HG02763 (cell line): ENCODE measurements around the gene MACROD2.
"Not testable (repeated sequence)": the region's sequence is repeated elsewhere in the genome, so short reads cannot be mapped to it uniquely, and the experiment has no call there.

Experiments used
- ATAC-seq: cut with Tn5 transposase; IDR thresholded peaks from one replicate; pipeline ENCODE4 v1.9.1; 2021; ENCODE audit warnings: mild to moderate bottlenecking, moderate library complexity; ENCODE audit not compliant: unreplicated experiment

The MACROD2 gene

DNA sequence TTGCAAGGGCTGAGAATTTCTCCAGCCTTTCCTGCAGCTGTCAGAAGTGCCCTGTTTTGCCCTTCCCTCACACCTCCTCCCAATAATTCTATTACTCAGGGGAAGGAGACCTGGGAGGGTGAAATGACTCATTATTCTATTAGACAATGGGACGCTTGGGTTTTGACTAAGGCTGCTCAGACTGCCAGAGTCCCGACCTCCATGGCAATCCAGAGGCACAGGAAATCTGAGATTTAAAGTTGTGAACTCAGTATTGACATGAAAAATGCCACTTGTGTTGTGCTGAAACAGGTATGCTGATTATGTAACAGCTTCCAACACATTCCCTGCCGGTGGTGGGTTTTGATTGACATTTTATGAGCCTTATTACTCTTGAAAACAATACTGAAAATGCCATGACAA lies 967.9 kb downstream of the MACROD2 start:
- no peak for ATAC-seq

DNA sequence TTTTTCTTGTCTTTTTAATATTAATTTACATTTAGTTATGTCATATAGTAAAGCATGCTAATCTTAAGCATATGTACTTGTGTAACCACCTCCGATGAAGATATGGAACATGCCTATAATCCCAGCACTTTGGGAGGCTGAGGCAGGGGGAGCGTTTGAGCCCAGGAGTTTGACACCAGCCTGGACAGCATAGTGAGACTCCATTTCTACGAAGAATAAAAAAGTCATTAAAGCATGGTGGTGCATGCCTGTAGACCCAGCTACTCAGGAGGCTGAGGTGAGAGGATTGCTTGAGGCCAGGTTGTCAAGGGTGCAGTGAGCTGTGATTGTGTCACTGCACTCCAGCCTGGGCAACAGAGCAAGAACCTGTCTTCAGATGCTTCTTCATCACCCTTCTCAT lies 970.9 kb downstream of the MACROD2 start:
- ATAC-seq: no peak

- no peak for ATAC-seq
Observed at GRCh38 chr20:14966808-14967207, 971.5 kb downstream of the MACROD2 start.

DNA sequence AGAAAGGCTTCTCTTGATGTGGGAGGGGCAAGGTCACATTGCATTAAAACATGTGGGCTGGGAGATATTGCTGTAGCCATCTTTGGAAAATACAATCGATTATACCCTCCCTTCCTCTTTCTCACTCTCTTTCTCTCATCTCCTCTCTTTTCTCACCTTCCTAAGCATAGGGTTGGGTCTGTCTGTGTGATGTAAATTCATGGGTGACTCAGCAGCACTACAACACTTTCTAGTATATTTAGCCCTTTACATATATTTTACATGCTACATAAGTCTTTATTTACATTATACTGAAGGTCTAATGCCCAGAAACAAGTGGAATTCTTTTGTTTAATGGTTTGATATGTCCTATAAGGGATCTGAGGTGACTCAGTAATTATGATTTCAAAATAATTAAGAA lies 976.9 kb downstream of the MACROD2 start:
- no peak for ATAC-seq

- no peak for ATAC-seq
Observed at GRCh38 chr20:14972690-14973089, 977.4 kb downstream of the MACROD2 start.

- no peak for ATAC-seq
Observed at GRCh38 chr20:14979453-14979986, 984.2 kb downstream of the MACROD2 start.

GRCh38 chr20:14981486-14981885 lies 986.2 kb downstream of the MACROD2 start:
- not testable (repeated sequence) for ATAC-seq

DNA sequence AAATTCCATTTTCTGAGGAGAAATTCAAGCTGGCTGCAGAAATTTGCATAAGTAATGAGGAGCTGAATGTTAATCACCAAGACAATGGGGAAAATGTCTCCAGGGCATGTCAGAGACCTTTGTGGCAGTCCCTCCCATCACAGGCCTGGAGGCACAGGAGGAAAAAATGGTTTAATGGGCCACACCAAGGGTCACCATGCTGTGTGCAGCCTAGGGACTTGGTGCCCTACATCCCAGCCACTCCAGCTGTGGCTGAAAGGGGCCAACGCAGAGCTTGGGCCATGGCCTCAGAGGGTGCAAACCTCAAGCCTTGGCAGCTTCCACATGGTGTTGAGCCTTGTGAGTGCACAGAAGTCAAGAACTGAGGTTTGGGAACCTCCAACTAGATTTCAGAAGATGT lies 987.0 kb downstream of the MACROD2 start:
- not testable (repeated sequence) for ATAC-seq

GRCh38 chr20:14984305-14984704 lies 989.0 kb downstream of the MACROD2 start:
- ATAC-seq: no peak

DNA sequence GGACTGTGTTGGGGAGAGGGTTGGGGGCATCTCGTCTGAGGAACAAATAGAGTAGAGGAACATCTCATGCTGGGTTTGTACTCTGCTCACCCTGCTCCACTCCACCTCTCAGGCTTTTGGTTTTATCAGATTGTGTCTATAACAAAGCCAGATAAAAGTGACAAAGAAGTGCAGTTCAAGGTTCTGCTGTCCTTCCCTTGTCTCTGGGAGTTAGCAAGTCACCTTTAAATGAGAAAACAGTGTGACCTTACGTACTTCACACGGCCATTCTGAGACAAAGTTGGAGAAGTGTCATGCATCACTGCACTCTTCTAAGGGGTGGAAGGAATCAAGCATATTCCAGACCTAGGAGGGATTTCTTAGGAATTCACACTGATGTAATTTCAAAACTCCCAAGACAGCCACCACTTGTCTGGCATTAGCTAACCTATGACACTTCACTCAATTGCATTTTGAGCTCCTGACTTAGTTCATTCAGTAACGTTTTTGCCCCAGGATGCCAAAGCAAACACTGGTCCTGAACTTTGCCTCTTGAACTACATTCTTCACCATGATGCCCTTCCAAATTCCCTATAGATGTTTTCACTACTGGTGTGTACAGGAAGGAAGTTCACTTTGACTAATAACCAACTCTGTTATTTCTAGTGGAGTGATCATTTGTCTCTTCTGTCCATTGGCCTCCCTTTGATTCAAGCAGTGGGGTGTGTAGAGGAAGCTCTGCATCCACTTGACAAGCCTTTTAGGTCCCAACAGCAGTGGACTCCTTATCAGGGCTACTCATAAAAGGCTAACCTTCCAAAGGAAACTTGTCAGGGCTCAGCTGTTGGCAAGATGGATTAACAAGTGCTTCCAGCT lies 989.7 kb downstream of the MACROD2 start:
- no peak for ATAC-seq

GRCh38 chr20:14986026-14986655 lies 990.8 kb downstream of the MACROD2 start:
- ATAC-seq: no peak

DNA sequence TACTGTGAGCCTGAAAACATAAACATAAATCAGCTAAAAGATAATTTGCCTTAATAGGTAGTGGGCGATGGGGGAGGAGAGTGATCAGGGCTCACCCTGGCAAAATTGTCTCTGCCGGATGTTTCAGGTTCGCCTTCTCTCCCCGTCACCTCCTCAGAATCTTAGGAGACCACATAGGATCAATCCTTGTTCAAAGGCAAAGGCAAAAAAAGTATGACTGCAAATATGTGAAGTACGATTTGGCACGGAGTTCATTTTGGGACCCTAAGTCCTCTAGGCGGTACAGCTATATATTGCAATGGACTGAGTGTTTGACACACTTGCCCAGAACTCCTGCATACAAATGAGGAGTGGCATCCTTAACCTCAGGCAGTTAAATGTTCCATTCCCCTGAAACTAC lies 991.3 kb downstream of the MACROD2 start:
- ATAC-seq: no peak

DNA sequence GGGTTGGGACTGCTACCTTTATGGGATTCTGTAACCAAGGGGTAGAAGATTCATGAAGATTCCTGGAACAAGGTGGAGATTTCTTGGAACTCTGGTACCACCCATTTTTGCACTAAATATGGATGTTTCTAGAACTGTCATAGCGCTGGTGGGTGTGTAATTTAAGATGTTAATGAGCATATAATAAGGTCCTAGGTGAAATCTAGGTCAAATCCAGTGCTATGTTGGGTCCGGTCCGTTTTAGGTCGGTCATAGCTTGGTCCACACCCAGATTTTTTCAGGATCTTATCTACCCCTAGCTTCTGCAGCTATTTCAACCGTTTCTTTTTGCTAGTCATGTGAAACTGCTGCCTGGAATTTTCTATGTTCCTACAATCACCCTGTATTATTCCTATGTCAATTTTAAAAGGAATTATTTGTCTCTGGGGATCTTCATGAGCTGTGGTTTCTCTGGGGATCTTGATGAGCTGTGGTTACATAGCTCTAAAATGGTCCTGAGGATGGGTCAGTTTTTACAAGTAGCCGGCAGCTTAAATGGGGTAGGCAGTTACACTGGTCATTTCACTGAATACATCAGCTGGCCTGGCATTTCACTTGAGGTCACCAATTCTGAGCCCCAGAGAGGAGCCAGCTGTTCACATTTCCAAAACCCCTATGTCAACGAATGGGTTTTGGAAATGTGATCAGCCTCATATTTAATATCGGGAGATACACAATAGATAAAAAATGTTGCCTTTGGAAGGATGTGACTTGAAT lies 994.4 kb downstream of the MACROD2 start:
- ATAC-seq: no peak

- no peak for ATAC-seq
Observed at GRCh38 chr20:14991023-14991422, 995.7 kb downstream of the MACROD2 start.

DNA sequence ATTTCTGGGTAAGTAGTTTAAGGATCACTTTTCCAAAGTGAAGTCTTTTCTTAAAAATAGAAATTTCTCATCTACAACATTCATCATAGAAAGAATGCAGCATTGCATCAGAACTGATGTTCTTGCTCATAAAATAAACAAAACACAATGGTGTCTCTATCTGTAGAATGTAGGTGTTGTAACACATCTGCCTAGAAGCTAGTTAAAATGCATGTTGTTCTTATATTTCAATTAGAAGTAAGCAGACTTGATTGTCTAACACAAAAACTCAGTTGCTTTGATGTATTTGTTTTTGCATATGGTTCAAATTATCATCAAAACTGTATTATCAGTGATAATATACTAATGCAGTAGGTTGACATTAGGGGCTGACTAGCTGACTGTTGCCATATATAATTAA lies 996.8 kb downstream of the MACROD2 start:
- no peak for ATAC-seq

- ATAC-seq: no peak
Observed at GRCh38 chr20:14992961-14993360, 997.6 kb downstream of the MACROD2 start.

GRCh38 chr20:14996883-14997672 lies 1001.8 kb downstream of the MACROD2 start:
- ATAC-seq: no peak

GRCh38 chr20:14997791-14998190 lies 1002.5 kb downstream of the MACROD2 start:
- no peak for ATAC-seq

- ATAC-seq: no peak
Observed at GRCh38 chr20:15005300-15005986, 1010.1 kb downstream of the MACROD2 start.

DNA sequence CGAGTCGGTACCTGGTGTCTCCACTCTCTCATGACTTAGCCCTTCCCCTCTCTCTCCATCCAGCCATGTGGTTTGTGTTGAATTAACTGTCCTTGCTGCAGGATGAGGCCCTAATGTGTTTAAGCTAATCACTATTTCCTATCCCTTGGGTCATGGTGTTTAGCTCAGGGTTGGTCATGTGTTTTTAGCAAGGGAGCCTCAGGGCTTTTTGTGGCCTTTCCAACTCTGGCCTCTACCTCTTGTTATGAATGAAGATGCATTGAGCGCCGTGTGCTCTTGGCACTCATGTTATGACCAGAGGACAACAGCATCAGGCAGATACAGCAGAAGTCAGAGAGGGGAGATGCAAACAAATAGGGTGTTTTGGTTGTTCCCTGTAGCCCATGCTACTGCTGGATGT lies 1016.3 kb downstream of the MACROD2 start:
- no peak for ATAC-seq
